ENCODE data around the gene SERPINB6.
"Not testable (repeated sequence)": the region's sequence is repeated elsewhere in the genome, so short reads cannot be mapped to it uniquely, and the experiment has no call there.

The SERPINB6 gene

GRCh38 chr6:2932911-2933310, 38.5 kb downstream of the SERPINB6 start:
- not testable (repeated sequence) for DNase-seq

DNA sequence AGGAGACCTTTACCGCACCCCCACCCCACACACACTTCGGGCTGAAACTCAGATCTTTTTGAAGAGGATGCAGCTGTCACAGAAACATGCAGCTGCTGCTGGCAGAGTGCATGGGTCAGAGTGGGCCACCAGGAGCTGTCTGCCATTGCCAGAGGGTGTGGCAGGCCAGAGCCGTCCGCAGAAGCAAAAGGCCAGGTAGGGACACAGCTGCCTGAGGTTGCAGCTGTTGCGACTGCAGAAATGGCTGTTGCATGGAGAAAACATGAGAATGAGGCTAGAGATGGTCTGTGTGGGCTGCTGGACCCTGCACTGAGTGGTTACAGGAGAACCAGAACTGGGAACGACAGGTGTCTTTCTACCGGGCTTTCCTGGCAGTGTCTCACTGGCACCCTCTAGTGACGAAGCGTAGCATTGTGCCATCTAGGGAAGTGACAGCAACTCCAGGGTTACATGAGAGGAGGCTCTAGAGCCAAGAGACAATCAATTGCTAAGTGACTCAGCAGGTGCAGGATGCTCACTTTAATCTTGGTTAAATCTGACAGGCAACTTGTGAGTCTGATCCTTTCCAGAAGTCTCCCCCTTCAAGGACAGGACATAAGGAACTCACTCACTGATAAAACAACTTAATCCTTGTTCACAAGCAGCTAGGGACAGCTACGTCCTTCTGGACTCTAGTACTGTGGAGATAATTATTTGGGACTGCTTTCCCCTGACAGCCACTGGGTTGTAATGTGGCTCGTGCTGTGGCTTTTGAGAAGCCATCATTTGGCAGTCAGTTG, 39.2 kb downstream of the SERPINB6 start:
- DNase-seq: peak; percentile 47

DNA sequence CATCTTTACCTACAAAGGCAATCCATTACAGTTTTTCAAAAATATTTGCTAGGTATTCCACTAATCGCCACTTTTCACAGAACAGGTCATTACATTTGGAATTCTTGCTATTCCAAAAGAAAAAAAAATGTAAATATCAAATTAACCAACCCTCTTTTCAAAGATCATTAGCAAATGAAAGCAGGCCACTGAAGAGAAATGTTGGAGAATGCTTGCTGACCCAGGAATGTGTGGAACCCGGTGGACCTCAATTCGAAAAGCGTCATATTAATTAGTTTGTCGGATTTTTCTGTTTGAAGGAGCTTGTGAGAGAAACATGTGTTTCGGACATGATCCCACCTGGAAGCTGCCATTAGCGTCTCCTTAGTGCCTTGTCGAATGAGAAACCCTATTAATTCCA, 40.3 kb downstream of the SERPINB6 start:
- DNase-seq: no peak

- DNase-seq: not testable (repeated sequence)
Observed at GRCh38 chr6:2927931-2928330, 43.4 kb downstream of the SERPINB6 start.

DNA sequence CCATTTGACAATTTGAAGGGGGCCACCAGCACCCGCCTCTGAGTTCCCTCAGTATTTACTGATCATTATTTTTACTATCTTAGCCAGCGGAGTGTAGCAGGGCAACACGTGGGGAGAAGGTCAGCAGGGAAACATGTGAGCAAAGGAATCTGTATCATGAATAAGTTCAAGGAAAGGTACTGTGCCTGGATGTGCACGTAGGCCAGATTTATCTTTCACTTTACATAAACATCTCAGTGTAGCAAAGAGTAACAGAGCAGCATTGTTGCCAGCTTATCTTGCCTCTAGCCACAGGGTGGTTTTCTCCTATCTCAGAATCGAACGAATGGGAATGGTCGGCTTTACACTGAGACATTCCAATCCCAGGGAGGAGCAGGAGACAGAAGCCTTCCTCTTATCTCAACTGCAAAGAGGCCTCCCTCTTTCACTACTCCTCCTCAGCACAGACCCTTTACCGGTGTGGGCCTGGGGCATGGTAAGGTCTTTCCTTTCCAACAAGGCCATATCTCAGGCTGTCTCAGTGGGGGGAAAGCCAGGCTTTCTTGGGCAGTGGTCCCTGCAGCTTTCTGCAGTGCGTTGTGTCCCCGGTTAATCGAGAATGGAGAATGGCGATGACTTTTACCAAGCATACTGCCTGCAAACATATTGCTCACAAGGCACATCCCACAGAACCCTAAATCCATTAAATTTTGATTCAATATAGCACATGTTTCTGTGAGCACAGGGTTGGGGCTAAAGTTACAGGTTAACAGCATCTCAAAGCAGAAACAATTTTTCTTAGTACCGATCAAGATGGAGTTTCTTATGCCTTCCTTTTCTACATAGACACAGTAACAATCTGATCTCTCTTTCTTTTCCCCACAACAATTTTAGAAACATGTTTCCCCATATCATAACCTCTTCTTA, 45.3 kb downstream of the SERPINB6 start:
- peak; percentile 94 for DNase-seq

- DNase-seq: no peak
Observed at GRCh38 chr6:2921520-2922115, 49.7 kb downstream of the SERPINB6 start.

- DNase-seq: no peak
Observed at GRCh38 chr6:2920671-2921112, 50.7 kb downstream of the SERPINB6 start.

DNA sequence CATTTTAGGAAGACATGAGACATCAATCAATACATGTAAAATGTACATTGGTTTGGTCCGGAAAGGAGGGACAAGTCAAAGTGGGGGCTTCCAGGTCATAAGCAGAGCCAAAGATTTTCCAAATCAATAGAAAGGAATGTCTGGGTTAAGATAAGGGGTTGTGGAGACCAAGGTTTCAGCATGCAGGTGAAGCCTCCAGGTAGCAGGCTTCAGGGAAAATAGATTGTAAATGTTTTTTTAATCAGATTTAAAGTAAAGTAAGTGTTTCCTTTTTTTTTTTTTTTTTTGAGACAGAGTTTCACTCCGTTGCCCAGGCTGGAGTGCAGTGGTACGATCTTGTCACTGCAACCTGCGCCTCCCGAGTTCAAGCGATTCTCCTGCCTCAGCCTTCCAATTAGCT, 51.5 kb downstream of the SERPINB6 start:
- DNase-seq: no peak

GRCh38 chr6:2919401-2919800, 52.0 kb downstream of the SERPINB6 start:
- DNase-seq: no peak

DNA sequence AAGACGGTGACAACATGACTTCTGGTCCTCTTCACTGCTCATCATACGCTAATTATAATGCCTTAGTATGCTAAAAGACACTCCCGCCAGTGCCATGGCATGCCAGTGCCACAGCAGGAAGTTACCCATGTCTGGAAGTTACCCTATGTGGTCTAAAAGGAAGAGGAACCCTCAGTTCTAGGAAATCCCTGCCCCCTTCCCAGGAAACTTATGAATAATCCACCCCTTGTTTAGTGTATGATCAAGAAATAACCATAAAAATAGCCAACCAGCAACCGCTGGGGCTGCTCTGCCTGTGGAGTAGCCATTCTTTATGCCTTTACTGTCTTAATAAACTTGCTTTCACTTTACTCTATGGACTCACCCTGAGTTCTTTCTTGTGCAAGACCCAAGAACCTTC, 52.4 kb downstream of the SERPINB6 start:
- no peak for DNase-seq

GRCh38 chr6:2917801-2918445, 53.4 kb downstream of the SERPINB6 start:
- no peak for DNase-seq

- DNase-seq: no peak
Observed at GRCh38 chr6:2917065-2917464, 54.3 kb downstream of the SERPINB6 start.

DNA sequence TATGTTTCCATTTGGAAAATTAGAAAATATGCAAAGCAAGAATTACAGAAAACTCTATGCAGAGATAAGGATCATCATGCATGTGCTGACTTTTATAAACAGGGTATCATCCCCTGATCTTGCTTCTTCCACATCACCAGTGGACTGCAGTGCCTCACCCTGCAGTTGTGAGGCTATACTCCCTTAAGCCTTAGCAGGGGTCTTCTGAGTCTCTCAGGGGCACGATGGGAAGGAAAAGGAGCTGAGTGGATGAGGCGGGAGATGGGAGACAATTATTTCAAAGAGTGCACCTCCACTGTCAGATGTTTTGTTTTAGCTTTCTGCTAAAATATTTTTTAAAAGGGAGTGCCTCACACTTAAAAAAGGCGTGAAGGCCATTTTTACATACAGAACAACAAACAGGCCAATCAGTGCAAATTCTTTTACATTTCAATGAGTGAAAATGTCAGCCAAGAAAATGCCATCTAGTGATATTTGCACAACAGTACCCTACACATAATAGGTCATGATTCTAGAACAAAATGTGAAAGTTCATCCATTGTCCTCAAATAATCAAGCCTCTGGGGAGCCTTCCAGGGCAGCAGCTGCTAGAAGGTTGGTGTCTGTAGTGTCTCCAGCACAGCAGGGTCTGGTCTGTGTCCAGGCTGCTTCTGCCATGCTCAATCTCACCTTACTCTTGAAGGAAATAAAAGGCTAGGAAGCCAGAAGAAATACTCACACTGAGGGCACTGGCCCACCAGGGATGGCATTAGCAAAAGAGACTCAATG, 55.0 kb downstream of the SERPINB6 start:
- DNase-seq: no peak

DNA sequence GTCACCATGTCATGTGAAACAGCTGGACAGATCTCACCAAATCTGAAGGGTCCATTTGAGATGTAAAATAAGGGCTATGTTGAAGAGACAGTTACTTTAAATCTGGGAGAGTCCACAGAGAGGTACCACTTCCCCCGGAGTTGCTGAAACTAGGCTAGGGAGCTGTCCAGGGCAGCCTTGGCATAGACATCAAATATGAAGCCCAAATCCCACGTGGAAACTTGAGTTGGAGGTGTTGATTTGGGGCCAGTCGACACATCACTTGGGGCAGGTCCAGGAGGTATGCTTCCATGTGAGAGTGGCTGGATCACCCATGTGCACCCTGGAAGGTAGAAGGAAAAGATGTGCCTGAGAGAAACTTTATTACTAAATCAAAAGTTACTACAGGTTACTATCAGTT, 56.2 kb downstream of the SERPINB6 start:
- no peak for DNase-seq

DNA sequence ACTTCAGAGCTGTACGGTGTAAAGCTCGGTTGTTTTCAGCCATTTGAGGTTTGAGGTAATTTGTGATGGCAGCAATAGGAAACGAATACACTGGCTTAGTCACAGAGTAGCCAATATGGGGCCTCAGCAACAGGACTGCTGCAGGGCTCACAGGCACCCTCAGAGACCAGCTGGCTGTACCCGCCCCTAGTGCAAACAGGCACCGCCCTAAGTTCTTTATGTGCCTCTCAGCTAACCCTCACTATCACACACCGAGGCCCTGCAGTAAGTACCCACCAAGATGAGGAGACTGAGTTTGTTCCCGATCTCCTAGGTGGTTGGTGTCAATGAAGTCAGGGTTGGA, 57.1 kb downstream of the SERPINB6 start:
- DNase-seq: no peak

GRCh38 chr6:2913621-2914317, 57.6 kb downstream of the SERPINB6 start:
- DNase-seq: no peak

- no peak for DNase-seq
Observed at GRCh38 chr6:2911171-2911570, 60.2 kb downstream of the SERPINB6 start.

GRCh38 chr6:2909718-2910117, 61.6 kb downstream of the SERPINB6 start:
- DNase-seq: peak; percentile 26

DNA sequence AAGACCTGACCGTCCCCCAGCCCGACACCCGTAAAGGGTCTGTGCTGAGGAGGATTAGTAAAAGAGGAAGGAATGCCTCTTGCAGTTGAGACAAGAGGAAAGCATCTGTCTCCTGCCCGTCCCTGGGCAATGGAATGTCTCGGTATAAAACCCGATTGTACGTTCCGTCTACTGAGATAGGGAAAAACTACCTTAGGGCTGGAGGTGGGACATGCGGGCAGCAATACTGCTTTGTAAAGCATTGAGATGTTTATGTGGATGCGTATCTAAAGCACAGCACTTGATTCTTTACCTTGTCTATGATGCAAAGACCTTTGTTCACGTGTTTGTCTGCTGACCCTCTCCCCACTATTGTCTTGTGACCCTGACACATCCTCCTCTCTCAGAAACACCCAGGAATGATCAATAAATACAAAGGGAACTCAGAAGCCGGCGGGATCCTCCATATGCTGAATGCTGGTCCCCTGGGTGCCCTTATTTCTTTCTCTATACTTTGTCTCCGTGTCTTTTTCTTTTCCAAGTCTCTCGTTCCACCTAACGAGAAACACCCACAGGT, 62.2 kb downstream of the SERPINB6 start:
- DNase-seq: not testable (repeated sequence)

DNA sequence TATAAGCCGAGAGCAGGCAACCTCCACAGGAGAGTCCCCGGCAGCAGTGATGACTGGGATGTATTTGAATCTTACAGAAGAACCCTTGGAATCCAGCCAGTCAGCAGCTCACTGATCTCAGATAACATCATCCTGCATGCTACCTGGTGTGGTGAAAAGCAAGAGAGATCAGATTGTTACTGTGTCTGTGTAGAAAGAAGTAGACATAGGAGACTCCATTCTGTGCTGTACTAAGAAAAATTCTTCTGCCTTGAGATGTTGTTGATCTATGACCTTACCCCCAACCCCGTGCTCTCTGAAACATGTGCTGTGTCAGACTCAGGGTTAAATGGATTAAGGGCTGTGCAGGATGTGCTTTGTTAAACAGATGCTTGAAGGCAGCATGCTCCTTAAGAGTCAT, 62.9 kb downstream of the SERPINB6 start:
- DNase-seq: not testable (repeated sequence)

Data from NCI-H226 (cell line).